ENCODE measurements around the gene APLP2. TPM values are rescaled to one million over a fixed set of nuclear protein-coding genes. Genes with fewer than 3 reads are reported as not detected.

APLP2 gene
- total and polyA plus RNA-seq, 2 of the 13 experiments (the other 11 are each of a cell fraction or from before 2014, with no cell fraction given), result 315 to 594 TPM

DNA sequence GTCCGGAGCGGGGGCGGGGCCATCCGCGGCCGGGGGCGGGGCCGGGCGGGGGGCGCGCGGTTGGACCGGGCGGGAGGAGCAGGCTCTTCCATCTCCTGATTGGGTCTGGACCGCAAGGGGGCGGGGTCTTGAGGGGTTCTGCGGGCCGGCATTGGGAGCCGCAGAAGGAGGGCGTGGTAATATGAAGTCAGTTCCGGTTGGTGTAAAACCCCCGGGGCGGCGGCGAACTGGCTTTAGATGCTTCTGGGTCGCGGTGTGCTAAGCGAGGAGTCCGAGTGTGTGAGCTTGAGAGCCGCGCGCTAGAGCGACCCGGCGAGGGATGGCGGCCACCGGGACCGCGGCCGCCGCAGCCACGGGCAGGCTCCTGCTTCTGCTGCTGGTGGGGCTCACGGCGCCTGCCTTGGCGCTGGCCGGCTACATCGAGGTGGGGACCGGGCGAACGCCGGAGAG, at the start of gene APLP2 (continued):
- TF ChIP-seq, protein P1, sequence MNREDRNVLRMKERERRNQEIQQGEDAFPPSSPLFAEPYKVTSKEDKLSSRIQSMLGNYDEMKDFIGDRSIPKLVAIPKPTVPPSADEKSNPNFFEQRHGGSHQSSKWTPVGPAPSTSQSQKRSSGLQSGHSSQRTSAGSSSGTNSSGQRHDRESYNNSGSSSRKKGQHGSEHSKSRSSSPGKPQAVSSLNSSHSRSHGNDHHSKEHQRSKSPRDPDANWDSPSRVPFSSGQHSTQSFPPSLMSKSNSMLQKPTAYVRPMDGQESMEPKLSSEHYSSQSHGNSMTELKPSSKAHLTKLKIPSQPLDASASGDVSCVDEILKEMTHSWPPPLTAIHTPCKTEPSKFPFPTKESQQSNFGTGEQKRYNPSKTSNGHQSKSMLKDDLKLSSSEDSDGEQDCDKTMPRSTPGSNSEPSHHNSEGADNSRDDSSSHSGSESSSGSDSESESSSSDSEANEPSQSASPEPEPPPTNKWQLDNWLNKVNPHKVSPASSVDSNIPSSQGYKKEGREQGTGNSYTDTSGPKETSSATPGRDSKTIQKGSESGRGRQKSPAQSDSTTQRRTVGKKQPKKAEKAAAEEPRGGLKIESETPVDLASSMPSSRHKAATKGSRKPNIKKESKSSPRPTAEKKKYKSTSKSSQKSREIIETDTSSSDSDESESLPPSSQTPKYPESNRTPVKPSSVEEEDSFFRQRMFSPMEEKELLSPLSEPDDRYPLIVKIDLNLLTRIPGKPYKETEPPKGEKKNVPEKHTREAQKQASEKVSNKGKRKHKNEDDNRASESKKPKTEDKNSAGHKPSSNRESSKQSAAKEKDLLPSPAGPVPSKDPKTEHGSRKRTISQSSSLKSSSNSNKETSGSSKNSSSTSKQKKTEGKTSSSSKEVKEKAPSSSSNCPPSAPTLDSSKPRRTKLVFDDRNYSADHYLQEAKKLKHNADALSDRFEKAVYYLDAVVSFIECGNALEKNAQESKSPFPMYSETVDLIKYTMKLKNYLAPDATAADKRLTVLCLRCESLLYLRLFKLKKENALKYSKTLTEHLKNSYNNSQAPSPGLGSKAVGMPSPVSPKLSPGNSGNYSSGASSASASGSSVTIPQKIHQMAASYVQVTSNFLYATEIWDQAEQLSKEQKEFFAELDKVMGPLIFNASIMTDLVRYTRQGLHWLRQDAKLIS (CRISPR knock-in tag; IDR thresholded peaks at IDR 0.05), result peak; percentile 90
- TF ChIP-seq DR1 (CRISPR knock-in tag; IDR thresholded peaks at IDR 0.05), result peak; percentile 92
- peak; percentile 36; the same call in 1 of the 2 replicates for TF ChIP-seq NCOA2 (CRISPR knock-in tag; IDR thresholded peaks at IDR 0.05)
- TF ChIP-seq ZNF850 (CRISPR knock-in tag; conservative IDR thresholded peaks at IDR 0.05), result 0 out of 2 replicates have a peak, but pooled peaks have one; percentile 70
- TF ChIP-seq, protein P2, sequence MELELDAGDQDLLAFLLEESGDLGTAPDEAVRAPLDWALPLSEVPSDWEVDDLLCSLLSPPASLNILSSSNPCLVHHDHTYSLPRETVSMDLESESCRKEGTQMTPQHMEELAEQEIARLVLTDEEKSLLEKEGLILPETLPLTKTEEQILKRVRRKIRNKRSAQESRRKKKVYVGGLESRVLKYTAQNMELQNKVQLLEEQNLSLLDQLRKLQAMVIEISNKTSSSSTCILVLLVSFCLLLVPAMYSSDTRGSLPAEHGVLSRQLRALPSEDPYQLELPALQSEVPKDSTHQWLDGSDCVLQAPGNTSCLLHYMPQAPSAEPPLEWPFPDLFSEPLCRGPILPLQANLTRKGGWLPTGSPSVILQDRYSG (CRISPR knock-in tag; IDR thresholded peaks at IDR 0.05), result peak; percentile 81; the same call in 1 of the 2 replicates
- 0 out of 2 replicates have a peak, but pooled peaks have one; percentile 38 for TF ChIP-seq SMAD3 (CRISPR knock-in tag; IDR thresholded peaks at IDR 0.05)
- TF ChIP-seq, protein P3, sequence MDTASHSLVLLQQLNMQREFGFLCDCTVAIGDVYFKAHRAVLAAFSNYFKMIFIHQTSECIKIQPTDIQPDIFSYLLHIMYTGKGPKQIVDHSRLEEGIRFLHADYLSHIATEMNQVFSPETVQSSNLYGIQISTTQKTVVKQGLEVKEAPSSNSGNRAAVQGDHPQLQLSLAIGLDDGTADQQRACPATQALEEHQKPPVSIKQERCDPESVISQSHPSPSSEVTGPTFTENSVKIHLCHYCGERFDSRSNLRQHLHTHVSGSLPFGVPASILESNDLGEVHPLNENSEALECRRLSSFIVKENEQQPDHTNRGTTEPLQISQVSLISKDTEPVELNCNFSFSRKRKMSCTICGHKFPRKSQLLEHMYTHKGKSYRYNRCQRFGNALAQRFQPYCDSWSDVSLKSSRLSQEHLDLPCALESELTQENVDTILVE (CRISPR knock-in tag; IDR thresholded peaks at IDR 0.05), result no peak
- TF ChIP-seq, protein P4, sequence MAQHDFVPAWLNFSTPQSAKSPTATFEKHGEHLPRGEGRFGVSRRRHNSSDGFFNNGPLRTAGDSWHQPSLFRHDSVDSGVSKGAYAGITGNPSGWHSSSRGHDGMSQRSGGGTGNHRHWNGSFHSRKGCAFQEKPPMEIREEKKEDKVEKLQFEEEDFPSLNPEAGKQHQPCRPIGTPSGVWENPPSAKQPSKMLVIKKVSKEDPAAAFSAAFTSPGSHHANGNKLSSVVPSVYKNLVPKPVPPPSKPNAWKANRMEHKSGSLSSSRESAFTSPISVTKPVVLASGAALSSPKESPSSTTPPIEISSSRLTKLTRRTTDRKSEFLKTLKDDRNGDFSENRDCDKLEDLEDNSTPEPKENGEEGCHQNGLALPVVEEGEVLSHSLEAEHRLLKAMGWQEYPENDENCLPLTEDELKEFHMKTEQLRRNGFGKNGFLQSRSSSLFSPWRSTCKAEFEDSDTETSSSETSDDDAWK (CRISPR knock-in tag; IDR thresholded peaks at IDR 0.05), result no peak
- TF ChIP-seq ISL2 (CRISPR knock-in tag; IDR thresholded peaks at IDR 0.05), result peak; percentile 67
- TF ChIP-seq NR2C2 (CRISPR knock-in tag; IDR thresholded peaks at IDR 0.05; ENCODE audit: borderline replicate concordance), result peak; percentile 41; the same call in 1 of the 2 replicates
- no peak for TF ChIP-seq FOXA1 (IDR thresholded peaks at IDR 0.05)
- TF ChIP-seq FOXA1 (CRISPR knock-in tag; IDR thresholded peaks at IDR 0.05), result 0 out of 2 replicates have a peak, but pooled peaks have one; percentile 9
- TF ChIP-seq, protein P5, sequence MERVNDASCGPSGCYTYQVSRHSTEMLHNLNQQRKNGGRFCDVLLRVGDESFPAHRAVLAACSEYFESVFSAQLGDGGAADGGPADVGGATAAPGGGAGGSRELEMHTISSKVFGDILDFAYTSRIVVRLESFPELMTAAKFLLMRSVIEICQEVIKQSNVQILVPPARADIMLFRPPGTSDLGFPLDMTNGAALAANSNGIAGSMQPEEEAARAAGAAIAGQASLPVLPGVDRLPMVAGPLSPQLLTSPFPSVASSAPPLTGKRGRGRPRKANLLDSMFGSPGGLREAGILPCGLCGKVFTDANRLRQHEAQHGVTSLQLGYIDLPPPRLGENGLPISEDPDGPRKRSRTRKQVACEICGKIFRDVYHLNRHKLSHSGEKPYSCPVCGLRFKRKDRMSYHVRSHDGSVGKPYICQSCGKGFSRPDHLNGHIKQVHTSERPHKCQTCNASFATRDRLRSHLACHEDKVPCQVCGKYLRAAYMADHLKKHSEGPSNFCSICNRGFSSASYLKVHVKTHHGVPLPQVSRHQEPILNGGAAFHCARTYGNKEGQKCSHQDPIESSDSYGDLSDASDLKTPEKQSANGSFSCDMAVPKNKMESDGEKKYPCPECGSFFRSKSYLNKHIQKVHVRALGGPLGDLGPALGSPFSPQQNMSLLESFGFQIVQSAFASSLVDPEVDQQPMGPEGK (CRISPR knock-in tag; IDR thresholded peaks at IDR 0.05), result peak; percentile 18; the same call in 1 of the 2 replicates
- peak; percentile 68 for TF ChIP-seq MED13 (CRISPR knock-in tag; IDR thresholded peaks at IDR 0.05)
- TF ChIP-seq KLF15 (CRISPR knock-in tag; IDR thresholded peaks at IDR 0.05; ENCODE audit: borderline replicate concordance), result 0 out of 2 replicates have a peak, but pooled peaks have one; percentile 49
- TF ChIP-seq ZNF768 (CRISPR knock-in tag; IDR thresholded peaks at IDR 0.05), result peak; percentile 60
- TF ChIP-seq ZNF772 (CRISPR knock-in tag; IDR thresholded peaks at IDR 0.05), result peak; percentile 75; the same call in 1 of the 2 replicates
- TF ChIP-seq SMC3 (IDR thresholded peaks at IDR 0.05; ENCODE audit: low read length), result no peak
- TF ChIP-seq FOSL2 (CRISPR knock-in tag; IDR thresholded peaks at IDR 0.05), result peak; percentile 45
- TF ChIP-seq CHD2 (IDR thresholded peaks at IDR 0.05; ENCODE audit: low read depth, low read length), result no peak
- peak; percentile 69 for TF ChIP-seq CREB1 (IDR thresholded peaks at IDR 0.05)
- peak; percentile 43; the same call in 1 of the 2 replicates for TF ChIP-seq CREB1 (CRISPR knock-in tag; IDR thresholded peaks at IDR 0.05)

Measured in HepG2 (cell line).